Caco-2 (cell line): Measurements from ENCODE around the gene ADGRE1. TPM values are rescaled to one million over a fixed set of nuclear protein-coding genes. Genes with fewer than 3 reads are reported as not detected.

Source experiments
- BruUV-seq: library from RNA; stranded (reverse); fragments of 400-500 nt; replicated peaks from 2 replicates; lab custom pipeline; 2021; lab: Mats Ljungman, UMichigan
- CTCF ChIA-PET: fragments of 300-600 bp; sonication (Branson Sonifier 250); formaldehyde crosslinking; loops from one replicate; lab custom pipeline; 2022; ENCODE audit warnings: antibody characterized with exemption; lab: Charles Lee
- POLR2A ChIA-PET: fragments of 300-600 bp; sonication (Branson Sonifier 250); formaldehyde crosslinking; loops from one replicate; lab custom pipeline; 2022; ENCODE audit warnings: antibody characterized with exemption; lab: Charles Lee
- DNase-seq, 2 experiments: peaks; one replicate each; pipeline versions ENCODE4 v3.0.0 to v3.0.0-alpha.2; 2020 to 2022
- H3K27me3 ChIP-seq: replicated peaks from 2 replicates; pipeline ENCODE4 v1.6.0; 2011; ENCODE audit warnings: low read length; ENCODE audit not compliant: control insufficient read depth, insufficient read depth
- H3K36me3 ChIP-seq: 2 replicates; pipeline ENCODE4 v1.5.1; 2011; ENCODE audit warnings: low read length; ENCODE audit not compliant: control insufficient read depth, insufficient read depth
- H3K4me1 ChIP-seq: fragments of 250-450 bp; sonication (Bioruptor Pico); 2 replicates; pipeline ENCODE4 v1.5.1; 2020; ENCODE audit warnings: mild to moderate bottlenecking
- H3K4me3 ChIP-seq: 2 replicates; pipeline ENCODE4 v1.5.1; 2011; ENCODE audit warnings: low read depth, mild to moderate bottlenecking, control low read depth, low read length
- H3K9me3 ChIP-seq: fragments of 250-450 bp; sonication (Bioruptor Pico); 2 replicates; pipeline ENCODE4 v1.5.1; 2020; ENCODE audit warnings: mild to moderate bottlenecking, moderate library complexity
- H3K27ac Mint-ChIP-seq: one replicate; pipeline ENCODE4 v1.8.0; 2022; ENCODE audit warnings: mixed read lengths; ENCODE audit not compliant: unreplicated experiment
- H3K27me3 Mint-ChIP-seq: one replicate; pipeline ENCODE4 v1.8.0; 2022; ENCODE audit warnings: mixed read lengths; ENCODE audit not compliant: insufficient read depth, unreplicated experiment
- H3K36me3 Mint-ChIP-seq: one replicate; pipeline ENCODE4 v1.8.0; 2022; ENCODE audit warnings: mild to moderate bottlenecking, mixed read lengths; ENCODE audit not compliant: insufficient read depth, unreplicated experiment
- H3K4me1 Mint-ChIP-seq: one replicate; pipeline ENCODE4 v1.8.0; 2022; ENCODE audit warnings: low read depth, mixed read lengths; ENCODE audit not compliant: unreplicated experiment
- H3K4me3 Mint-ChIP-seq: one replicate; pipeline ENCODE4 v1.8.0; 2022; ENCODE audit warnings: mild to moderate bottlenecking, moderate library complexity, mixed read lengths; ENCODE audit not compliant: unreplicated experiment
- H3K9me3 Mint-ChIP-seq: one replicate; pipeline ENCODE4 v1.8.0; 2022; ENCODE audit warnings: mixed read lengths; ENCODE audit not compliant: unreplicated experiment
- CTCF ChIP-seq, 2 experiments: fragments of 200-600 bp in 1 of 2; IDR thresholded peaks; 1 replicate in 1 of 2; 2 replicates in 1 of 2; pipeline versions ENCODE4 v1.5.1 to v1.8.0; 2011 to 2022; ENCODE audit warnings: antibody characterized with exemption in 1 of 2, control low read depth in 1 of 2, inconsistent platforms in 1 of 2, low read depth in 1 of 2, low read length in 1 of 2, mild to moderate bottlenecking in 1 of 2, moderate library complexity in 1 of 2; ENCODE audit not compliant: insufficient read depth in 1 of 2, severe bottlenecking in 1 of 2, unreplicated experiment in 1 of 2
- intact Hi-C: fragments of 100-400 bp; cut with micrococcal nuclease; formaldehyde crosslinking; loops from one replicate; pipeline ENCODE4 v1.10.0; 2022; ENCODE audit not compliant: unreplicated experiment
- total RNA-seq: library from RNA; stranded (reverse); gene quantifications from 2 replicates; pipeline ENCODE4 v1.2.3, GENCODE V29; 2022

The ADGRE1 gene
- total RNA-seq, 1 experiment from 2014 or later, result not detected

GRCh38 chr19:6955082-6955481 is 67.7 kb downstream of the ADGRE1 start:
- TF ChIP-seq CTCF (IDR thresholded peaks at IDR 0.05; ENCODE audit: insufficient read depth in 1 of 2, low read depth in 1 of 2, low read length in 1 of 2, severe bottlenecking in 1 of 2, unreplicated experiment in 1 of 2), result no peak
- DNase-seq, result no peak
- Histone ChIP-seq H3K4me1 (no peaks in the 10 kb centered on the region), H3K27me3 (no peaks in the 10 kb centered on the region), H3K4me3 (no peak overlapping the region), H3K9me3 (no peaks in the 10 kb centered on the region), H3K36me3 (no peaks in the 10 kb centered on the region)
- H3K4me3 Mint-ChIP-seq, result no peak overlapping the region
- no peaks in the 10 kb centered on the region for H3K9me3 Mint-ChIP-seq
- no peak overlapping the region for H3K27ac Mint-ChIP-seq
- ChIA-PET CTCF (no interaction called here), POLR2A (no interaction called here)
- BruUV-seq, result no TSS peak
- no peaks in the 10 kb centered on the region for H3K27me3 Mint-ChIP-seq
- H3K4me1 Mint-ChIP-seq, result no peaks in the 10 kb centered on the region
- intact Hi-C loops, result no loop called here
- H3K36me3 Mint-ChIP-seq, result no peaks in the 10 kb centered on the region

GRCh38 chr19:6956573-6956972 is 69.2 kb downstream of the ADGRE1 start:
- no peaks in the 10 kb centered on the region for H3K27me3 Mint-ChIP-seq
- no peaks in the 10 kb centered on the region for H3K9me3 Mint-ChIP-seq
- no peak for TF ChIP-seq CTCF (IDR thresholded peaks at IDR 0.05; ENCODE audit: insufficient read depth in 1 of 2, low read depth in 1 of 2, low read length in 1 of 2, severe bottlenecking in 1 of 2, unreplicated experiment in 1 of 2)
- DNase-seq, result no peak
- Histone ChIP-seq H3K4me1 (no peaks in the 10 kb centered on the region), H3K36me3 (no peaks in the 10 kb centered on the region), H3K27me3 (no peaks in the 10 kb centered on the region), H3K4me3 (no peak overlapping the region), H3K9me3 (no peaks in the 10 kb centered on the region)
- CTCF ChIA-PET, result no interaction called here
- intact Hi-C loops, result no loop called here
- H3K4me3 Mint-ChIP-seq, result no peak overlapping the region
- BruUV-seq, result no TSS peak
- POLR2A ChIA-PET, result no interaction called here
- H3K27ac Mint-ChIP-seq, result no peak overlapping the region
- no peaks in the 10 kb centered on the region for H3K4me1 Mint-ChIP-seq
- no peaks in the 10 kb centered on the region for H3K36me3 Mint-ChIP-seq

GRCh38 chr19:6958791-6959190 is 71.4 kb downstream of the ADGRE1 start:
- Mint-ChIP-seq H3K27me3 (no peaks in the 10 kb centered on the region), H3K27ac (no peak overlapping the region), H3K9me3 (no peaks in the 10 kb centered on the region), H3K4me3 (no peak overlapping the region), H3K36me3 (no peaks in the 10 kb centered on the region), H3K4me1 (no peaks in the 10 kb centered on the region)
- CTCF ChIA-PET, result no interaction called here
- Histone ChIP-seq H3K4me1 (no peaks in the 10 kb centered on the region), H3K27me3 (no peaks in the 10 kb centered on the region), H3K4me3 (no peak overlapping the region), H3K9me3 (0 out of 2 replicates have a peak, but pooled peaks cover 4% of the 10 kb centered on the region), H3K36me3 (no peaks in the 10 kb centered on the region)
- POLR2A ChIA-PET, result no interaction called here
- intact Hi-C loops, result no loop called here
- no peak for DNase-seq
- TF ChIP-seq CTCF (IDR thresholded peaks at IDR 0.05; ENCODE audit: insufficient read depth in 1 of 2, low read depth in 1 of 2, low read length in 1 of 2, severe bottlenecking in 1 of 2, unreplicated experiment in 1 of 2), result no peak
- BruUV-seq, result no TSS peak
